CD14-positive monocyte (primary cell): ENCODE measurements around the gene IGFBP1. TPM values are rescaled to one million over a fixed set of nuclear protein-coding genes. Genes with fewer than 3 reads are reported as not detected.

Source experiments
- DNase-seq, 3 donors: peaks; one replicate each; pipeline ENCODE4 v3.0.0-alpha.2; 2011 to 2022
- H2AFZ ChIP-seq: 2 replicates; pipeline ENCODE4 v1.6.0; 2012; ENCODE audit warnings: mild to moderate bottlenecking, low read depth, low read length, inconsistent platforms; ENCODE audit not compliant: insufficient read depth, poor library complexity, severe bottlenecking
- H3K27ac ChIP-seq, 2 donors: 1 replicate in 1 of 2; 2 replicates in 1 of 2; pipeline ENCODE4 v1.5.1; 2012 to 2013; ENCODE audit warnings: low read length in 2 of 2, control low read depth in 1 of 2, inconsistent platforms in 1 of 2, low read depth in 1 of 2, mild to moderate bottlenecking in 1 of 2
- H3K27me3 ChIP-seq, 2 donors: one replicate each; pipeline versions ENCODE4 v1.6.0 to v1.6.1; 2011 to 2013; ENCODE audit warnings: low read length in 2 of 2; ENCODE audit not compliant: control insufficient read depth in 2 of 2, insufficient read depth in 2 of 2
- H3K36me3 ChIP-seq, 2 donors: replicated peaks in 1 of 2; 1 replicate in 1 of 2; 2 replicates in 1 of 2; pipeline versions ENCODE4 v1.5.1 to v1.6.1; 2012 to 2013; ENCODE audit warnings: low read length in 2 of 2, control low read depth in 1 of 2, inconsistent platforms in 1 of 2, mild to moderate bottlenecking in 1 of 2; ENCODE audit not compliant: insufficient read depth in 2 of 2, control insufficient read depth in 1 of 2
- H3K4me1 ChIP-seq, 2 donors: 1 replicate in 1 of 2; 2 replicates in 1 of 2; pipeline versions ENCODE4 v1.5.1 to v1.6.1; 2012 to 2013; ENCODE audit warnings: low read length in 2 of 2, control low read depth in 1 of 2, inconsistent platforms in 1 of 2, mild to moderate bottlenecking in 1 of 2, moderate library complexity in 1 of 2; ENCODE audit not compliant: insufficient read depth in 2 of 2, control insufficient read depth in 1 of 2
- H3K4me2 ChIP-seq: replicated peaks from 2 replicates; pipeline ENCODE3; 2012; ENCODE audit warnings: low read length, moderate library complexity, mild to moderate bottlenecking; ENCODE audit not compliant: poor library complexity, severe bottlenecking; ENCODE audit errors: extremely low read depth
- H3K4me3 ChIP-seq, 3 experiments: fragments of 200-600 bp in 1 of 3; sonication (generic) in 1 of 3; replicated peaks in 1 of 3; 1 replicate in 2 of 3; 2 replicates in 1 of 3; pipeline ENCODE4 v1.5.1; 2011 to 2013; ENCODE audit warnings: low read length in 3 of 3, mild to moderate bottlenecking in 3 of 3, control low read depth in 2 of 3, low read depth in 2 of 3, inconsistent platforms in 1 of 3, moderate library complexity in 1 of 3
- H3K79me2 ChIP-seq: 2 replicates; pipeline ENCODE4 v1.6.0; 2012; ENCODE audit warnings: mild to moderate bottlenecking, control low read depth, inconsistent platforms, low read length, moderate library complexity; ENCODE audit not compliant: insufficient read depth
- H3K9ac ChIP-seq: 2 replicates; pipeline ENCODE4 v1.6.0; 2017; ENCODE audit warnings: low read length, mild to moderate bottlenecking; ENCODE audit not compliant: insufficient read depth, poor library complexity, severe bottlenecking
- H3K9me3 ChIP-seq, 2 donors: replicated peaks in 1 of 2; 1 replicate in 1 of 2; 2 replicates in 1 of 2; pipeline versions ENCODE4 v1.5.1 to v1.6.1; 2012 to 2013; ENCODE audit warnings: low read length in 2 of 2, control low read depth in 1 of 2; ENCODE audit not compliant: control insufficient read depth in 1 of 2, insufficient read depth in 1 of 2
- H4K20me1 ChIP-seq: 2 replicates; pipeline ENCODE4 v1.6.0; 2012; ENCODE audit warnings: mild to moderate bottlenecking, low read length, control low read depth, moderate library complexity; ENCODE audit not compliant: insufficient read depth
- H3K27ac Mint-ChIP-seq, 7 donors: one replicate each; pipeline ENCODE4 v1.8.0; 2020; ENCODE audit warnings: mild to moderate bottlenecking in 7 of 7, mixed read lengths in 7 of 7, moderate library complexity in 6 of 7, inconsistent platforms in 2 of 7
- H3K27me3 Mint-ChIP-seq, 3 donors: one replicate each; pipeline ENCODE4 v1.8.0; 2021 to 2022; ENCODE audit warnings: low read depth in 3 of 3, mild to moderate bottlenecking in 3 of 3, mixed read lengths in 3 of 3, moderate library complexity in 3 of 3, inconsistent platforms in 1 of 3
- H3K36me3 Mint-ChIP-seq, 2 donors: one replicate each; pipeline ENCODE4 v1.8.0; 2020; ENCODE audit warnings: mixed read lengths in 2 of 2, inconsistent platforms in 1 of 2, mild to moderate bottlenecking in 1 of 2
- H3K4me1 Mint-ChIP-seq: one replicate; pipeline ENCODE4 v1.8.0; 2020; ENCODE audit warnings: mild to moderate bottlenecking, mixed read lengths
- H3K4me3 Mint-ChIP-seq, 2 donors: one replicate each; pipeline ENCODE4 v1.8.0; 2020; ENCODE audit warnings: mild to moderate bottlenecking in 2 of 2, mixed read lengths in 2 of 2, moderate library complexity in 1 of 2
- H3K9me3 Mint-ChIP-seq, 7 donors: one replicate each; pipeline ENCODE4 v1.8.0; 2020 to 2022; ENCODE audit warnings: mixed read lengths in 7 of 7, mild to moderate bottlenecking in 6 of 7, moderate library complexity in 6 of 7, inconsistent platforms in 2 of 7
- WGBS: methylation state at CpG from one replicate; pipeline ENCODE4 v1.1.5; 2013; ENCODE audit warnings: missing lambda C conversion rate; ENCODE audit not compliant: insufficient coverage; 5-methylcytosine and 5-hydroxymethylcytosine counted together
- intact Hi-C, 2 donors: fragments of 100-400 bp; cut with micrococcal nuclease; formaldehyde crosslinking; loops; one replicate each; pipeline versions ENCODE4 v1.15.0 to v1.15.1; 2023
- polyA plus RNA-seq, 3 donors: library from polyadenylated mRNA; depleted of rRNA in 1 of 3; unstranded in 2 of 3; stranded (reverse) in 1 of 3; fragments of 300-500 nt in 2 of 3; fragments of >200 nt in 1 of 3; fragmentation: Illumina TruSeq in 2 of 3; gene quantifications; 1 replicate in 2 of 3; 2 replicates in 1 of 3; pipeline ENCODE4 v1.2.3, GENCODE V29; 2012 to 2021
- TF ChIP-seq, protein P1 (sequence below): fragments of 200-600 bp; IDR thresholded peaks from one replicate; pipeline ENCODE4 v1.8.0; 2022; ENCODE audit warnings: antibody characterized with exemption, mild to moderate bottlenecking

Gene IGFBP1
- polyA plus RNA-seq, 3 donors, result not detected

DNA sequence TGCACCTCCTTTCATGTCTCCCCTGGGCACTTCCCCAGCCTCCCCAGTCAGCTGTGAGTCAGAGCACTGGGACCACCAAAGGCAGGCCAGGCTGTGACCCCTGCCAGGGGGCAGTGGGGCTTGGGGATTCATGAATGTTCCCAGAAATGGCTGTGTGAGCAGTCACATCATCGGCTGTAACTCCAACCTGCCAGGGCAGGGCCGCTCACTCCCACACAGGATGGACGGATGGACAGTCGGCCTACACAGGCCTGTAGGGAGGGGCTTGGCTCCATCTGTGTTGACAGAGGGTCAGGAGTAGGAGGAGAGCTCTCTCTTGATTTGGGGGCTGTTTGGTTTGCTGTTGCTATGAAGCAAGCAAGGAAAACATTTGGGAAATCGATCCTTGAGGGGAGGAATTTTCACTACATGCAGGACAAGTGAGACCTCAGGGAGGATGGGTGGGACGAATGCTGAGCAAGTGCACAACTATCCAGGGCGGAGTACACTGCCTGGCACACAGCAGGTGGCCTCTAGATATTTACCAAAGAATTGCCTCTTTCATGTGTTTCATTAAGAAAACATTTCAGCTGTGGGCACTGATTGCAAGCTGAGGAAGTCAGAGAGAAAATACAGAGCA lies 2.9 kb upstream of the IGFBP1 start:
- no peak overlapping the region for H3K27ac Mint-ChIP-seq
- TF ChIP-seq, protein P1, sequence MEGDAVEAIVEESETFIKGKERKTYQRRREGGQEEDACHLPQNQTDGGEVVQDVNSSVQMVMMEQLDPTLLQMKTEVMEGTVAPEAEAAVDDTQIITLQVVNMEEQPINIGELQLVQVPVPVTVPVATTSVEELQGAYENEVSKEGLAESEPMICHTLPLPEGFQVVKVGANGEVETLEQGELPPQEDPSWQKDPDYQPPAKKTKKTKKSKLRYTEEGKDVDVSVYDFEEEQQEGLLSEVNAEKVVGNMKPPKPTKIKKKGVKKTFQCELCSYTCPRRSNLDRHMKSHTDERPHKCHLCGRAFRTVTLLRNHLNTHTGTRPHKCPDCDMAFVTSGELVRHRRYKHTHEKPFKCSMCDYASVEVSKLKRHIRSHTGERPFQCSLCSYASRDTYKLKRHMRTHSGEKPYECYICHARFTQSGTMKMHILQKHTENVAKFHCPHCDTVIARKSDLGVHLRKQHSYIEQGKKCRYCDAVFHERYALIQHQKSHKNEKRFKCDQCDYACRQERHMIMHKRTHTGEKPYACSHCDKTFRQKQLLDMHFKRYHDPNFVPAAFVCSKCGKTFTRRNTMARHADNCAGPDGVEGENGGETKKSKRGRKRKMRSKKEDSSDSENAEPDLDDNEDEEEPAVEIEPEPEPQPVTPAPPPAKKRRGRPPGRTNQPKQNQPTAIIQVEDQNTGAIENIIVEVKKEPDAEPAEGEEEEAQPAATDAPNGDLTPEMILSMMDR, result no peak
- intact Hi-C loops, result no loop called here
- no peak overlapping the region for H3K4me3 Mint-ChIP-seq
- no peaks in the 10 kb centered on the region for H3K79me2 ChIP-seq
- DNase-seq, result no peak
- no peak overlapping the region for H2AFZ ChIP-seq
- peaks cover 32 to 57% (median 47%) of the 10 kb centered on the region in 3 donors for H3K27me3 Mint-ChIP-seq
- H3K27me3 ChIP-seq, result peaks cover 23 to 42% of the 10 kb centered on the region in 2 donors
- H4K20me1 ChIP-seq, result no peaks in the 10 kb centered on the region
- no peaks in the 10 kb centered on the region for H3K36me3 Mint-ChIP-seq
- no peak overlapping the region for H3K9ac ChIP-seq
- H3K4me3 ChIP-seq, result no peak overlapping the region
- peaks cover 0 to 15% of the 10 kb centered on the region in 2 donors for H3K9me3 ChIP-seq
- no peak overlapping the region for H3K27ac ChIP-seq
- H3K36me3 ChIP-seq, result no peaks in the 10 kb centered on the region
- no peak overlapping the region for H3K4me2 ChIP-seq
- H3K4me1 ChIP-seq, result no peaks in the 10 kb centered on the region
- peaks cover 0 to 4% (median 0%) of the 10 kb centered on the region in 7 donors for H3K9me3 Mint-ChIP-seq
- 95% methylated on average over 5 of the region's 7 CpGs for WGBS
- H3K4me1 Mint-ChIP-seq, result no peaks in the 10 kb centered on the region

DNA sequence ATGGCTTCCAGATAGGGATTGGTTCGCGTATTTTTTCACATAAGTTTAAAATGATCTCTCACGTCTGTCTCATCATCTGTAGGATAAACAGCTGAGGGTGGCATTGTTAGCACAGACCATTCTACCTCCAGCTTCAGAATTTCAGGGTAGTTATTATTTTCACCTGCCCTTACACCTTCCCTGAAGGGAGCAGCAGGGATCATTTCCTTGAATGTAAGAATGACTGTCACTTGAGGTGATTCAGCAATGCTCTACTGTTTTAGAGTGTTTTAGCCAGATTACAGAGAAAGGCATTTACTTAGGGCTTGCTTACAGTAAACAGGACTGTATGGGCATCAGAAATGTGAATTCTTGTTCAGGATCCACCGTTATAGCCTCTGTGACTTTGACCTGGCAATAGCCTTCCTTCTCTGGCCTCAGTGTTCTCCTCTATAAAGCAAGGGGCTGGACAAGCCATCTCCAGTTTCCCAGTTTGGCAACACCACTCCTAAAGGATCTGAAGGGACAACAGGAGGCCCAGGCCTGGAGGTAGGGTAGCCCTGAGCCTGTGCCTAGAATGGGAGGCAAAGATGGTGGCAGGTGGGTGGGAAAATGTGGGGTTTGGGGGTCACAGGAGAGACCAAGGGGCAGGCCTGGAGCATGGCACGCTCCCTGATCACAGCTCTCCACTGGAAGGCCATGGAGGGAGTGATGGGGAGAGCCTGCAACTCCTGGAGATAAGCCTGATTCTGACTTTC lies 1.2 kb upstream of the IGFBP1 start:
- Mint-ChIP-seq H3K4me3 (peak overlapping the region in 1 of 2 donors; percentile 44), H3K27ac (no peak overlapping the region), H3K36me3 (no peaks in the 10 kb centered on the region), H3K4me1 (no peaks in the 10 kb centered on the region), H3K9me3 (peaks cover 0 to 4% (median 0%) of the 10 kb centered on the region in 7 donors), H3K27me3 (peaks cover 38 to 69% (median 52%) of the 10 kb centered on the region in 3 donors)
- Histone ChIP-seq H3K4me1 (no peaks in the 10 kb centered on the region), H3K79me2 (no peaks in the 10 kb centered on the region), H3K27me3 (peaks cover 23 to 49% of the 10 kb centered on the region in 2 donors), H3K9me3 (peaks cover 0 to 15% of the 10 kb centered on the region in 2 donors), H3K4me2 (no peak overlapping the region), H2AFZ (no peak overlapping the region), H3K27ac (no peak overlapping the region), H4K20me1 (no peaks in the 10 kb centered on the region), H3K36me3 (no peaks in the 10 kb centered on the region), H3K4me3 (no peak overlapping the region), H3K9ac (no peak overlapping the region)
- intact Hi-C loops, result no loop called here
- WGBS, result 79% methylated on average over 2 of the region's 5 CpGs
- no peak for DNase-seq
- TF ChIP-seq, protein P1, result no peak
